HG03159 (cell line): Measurements from ENCODE around the gene ACKR2.

Experiments used
- ATAC-seq: cut with Tn5 transposase; IDR thresholded peaks from one replicate; pipeline ENCODE4 v1.9.1; 2021; ENCODE audit warnings: mild to moderate bottlenecking, moderate library complexity; ENCODE audit not compliant: unreplicated experiment

Gene ACKR2, protein sequence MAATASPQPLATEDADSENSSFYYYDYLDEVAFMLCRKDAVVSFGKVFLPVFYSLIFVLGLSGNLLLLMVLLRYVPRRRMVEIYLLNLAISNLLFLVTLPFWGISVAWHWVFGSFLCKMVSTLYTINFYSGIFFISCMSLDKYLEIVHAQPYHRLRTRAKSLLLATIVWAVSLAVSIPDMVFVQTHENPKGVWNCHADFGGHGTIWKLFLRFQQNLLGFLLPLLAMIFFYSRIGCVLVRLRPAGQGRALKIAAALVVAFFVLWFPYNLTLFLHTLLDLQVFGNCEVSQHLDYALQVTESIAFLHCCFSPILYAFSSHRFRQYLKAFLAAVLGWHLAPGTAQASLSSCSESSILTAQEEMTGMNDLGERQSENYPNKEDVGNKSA

DNA sequence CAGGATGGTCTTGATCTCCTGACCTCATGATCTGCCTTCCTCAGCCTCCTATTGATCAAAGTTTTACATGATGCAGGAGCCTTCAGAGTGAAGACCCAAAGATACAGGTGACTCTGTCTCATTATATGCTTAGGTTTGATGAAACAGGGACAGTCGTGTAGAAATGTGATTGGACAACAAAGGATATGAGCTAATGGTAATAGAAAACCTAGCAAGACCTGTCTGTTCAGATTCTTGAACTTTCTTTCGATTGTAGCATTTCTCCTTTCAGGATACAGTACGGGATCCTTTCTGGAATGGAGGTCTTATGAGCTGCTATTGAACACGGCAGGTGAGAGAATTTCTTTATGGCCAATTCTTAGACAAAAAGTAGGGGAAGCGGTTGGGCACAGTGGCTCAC is at the start of gene ACKR2:
Gene ACKR2 (plus strand): TSS at position 244 of the 400 bp plus-strand sequence. CDS start 55,058 bp downstream, outside the sequence.
- ATAC-seq = no peak

DNA sequence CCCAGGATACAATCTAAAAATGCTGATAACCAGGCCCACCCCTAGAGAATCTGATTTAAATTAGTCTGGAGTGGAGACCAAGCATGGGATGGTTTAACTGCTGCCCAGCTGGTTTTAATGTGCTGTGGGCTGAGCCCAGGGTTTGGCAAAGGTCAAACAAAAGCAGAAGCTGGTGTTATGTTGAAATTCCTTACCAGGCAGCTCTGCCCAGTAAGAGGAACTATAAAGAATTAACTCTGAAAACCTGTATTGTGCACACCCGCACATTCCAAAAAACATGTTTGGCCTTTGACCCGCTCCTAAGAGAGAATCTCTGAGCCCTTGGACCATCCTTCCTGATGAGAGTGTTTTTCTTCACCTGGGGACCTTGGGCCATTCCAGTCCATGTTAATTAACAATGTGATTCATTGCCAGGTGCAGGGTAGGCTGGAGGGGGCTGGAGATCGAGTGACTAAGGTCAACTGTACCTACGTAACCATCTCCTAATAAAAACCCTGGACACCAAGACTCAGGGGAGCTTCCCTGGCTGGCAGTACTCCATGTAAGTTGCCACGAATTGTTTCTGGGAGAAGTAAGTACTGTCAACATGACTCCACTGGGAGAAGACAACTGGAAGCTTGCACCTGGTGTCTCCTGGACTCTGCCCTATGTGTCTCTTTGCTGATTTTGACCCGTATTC is 47.1 kb upstream of the ACKR2 start:
- no peak for ATAC-seq

DNA sequence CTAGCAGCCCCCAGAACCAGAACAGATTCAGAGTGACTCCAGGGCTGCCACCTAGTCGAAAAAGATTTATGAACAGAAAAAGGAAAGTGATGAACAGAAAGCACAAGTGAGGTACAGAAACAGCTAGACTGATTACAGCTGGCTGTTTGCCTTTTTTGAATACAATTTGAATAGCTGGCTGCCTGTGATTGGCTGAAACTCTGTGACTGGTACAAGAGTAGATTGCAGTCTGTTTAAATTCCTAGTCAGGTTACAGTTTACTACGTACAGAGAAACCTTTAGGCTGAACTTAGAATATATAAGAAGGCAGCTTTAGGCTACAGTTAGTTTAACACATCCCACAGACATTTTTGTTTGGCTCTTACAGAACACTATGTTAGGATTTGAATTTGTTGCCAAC is 46.2 kb upstream of the ACKR2 start:
- ATAC-seq = no peak

DNA sequence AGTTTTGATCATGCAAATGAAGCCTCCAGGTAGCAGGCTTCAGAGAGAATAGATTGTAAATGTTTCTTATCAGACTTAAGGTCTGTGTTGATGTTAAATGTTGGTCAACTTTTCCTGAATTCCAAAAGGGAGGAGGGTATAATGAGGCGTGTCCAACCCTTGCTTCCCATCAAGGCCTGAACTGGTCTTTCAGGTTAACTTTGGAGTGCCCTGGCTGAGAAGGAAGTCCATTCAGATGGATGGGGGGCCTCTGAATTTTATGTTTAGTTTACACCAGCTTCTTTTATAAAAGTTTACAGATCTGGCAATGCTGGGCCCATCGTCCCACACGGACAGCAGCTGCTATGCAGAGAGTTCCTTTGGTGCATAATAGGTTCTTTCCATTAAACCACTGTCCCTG is 45.1 kb upstream of the ACKR2 start:
- ATAC-seq = no peak

DNA sequence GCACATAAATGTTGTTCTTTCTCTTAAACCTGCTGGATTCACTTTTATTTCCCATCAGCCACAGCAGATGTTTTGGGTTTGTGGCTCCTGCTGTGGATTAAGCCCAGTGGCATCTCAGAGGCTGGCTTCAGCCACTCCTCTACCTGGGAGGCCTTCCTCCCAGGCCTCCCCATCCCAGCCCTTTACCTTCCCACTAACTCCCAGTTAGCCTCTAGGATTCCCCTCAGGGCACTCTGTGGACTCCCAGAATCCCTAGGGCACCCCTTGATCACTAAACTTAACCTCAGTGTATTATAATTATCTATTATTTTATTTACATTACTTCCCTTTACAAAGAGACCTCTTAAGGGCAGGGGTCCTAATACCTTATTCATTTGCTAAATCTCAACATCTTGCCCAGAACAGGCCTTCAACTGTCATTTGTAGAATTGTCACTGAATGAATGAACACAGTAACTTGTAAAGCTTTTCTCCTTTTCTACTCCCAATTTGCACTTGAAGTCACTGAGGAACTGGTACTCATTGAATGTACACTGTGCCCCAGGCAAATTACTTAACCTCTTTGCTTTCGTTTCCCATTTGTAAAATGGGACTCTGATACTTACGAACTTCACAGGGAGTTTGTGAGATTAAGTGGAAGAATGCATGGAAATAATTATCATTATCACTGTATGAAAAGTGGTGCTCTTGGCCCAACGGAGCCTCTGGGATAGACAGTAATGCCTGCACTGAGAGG is 44.5 kb upstream of the ACKR2 start:
- no peak for ATAC-seq

DNA sequence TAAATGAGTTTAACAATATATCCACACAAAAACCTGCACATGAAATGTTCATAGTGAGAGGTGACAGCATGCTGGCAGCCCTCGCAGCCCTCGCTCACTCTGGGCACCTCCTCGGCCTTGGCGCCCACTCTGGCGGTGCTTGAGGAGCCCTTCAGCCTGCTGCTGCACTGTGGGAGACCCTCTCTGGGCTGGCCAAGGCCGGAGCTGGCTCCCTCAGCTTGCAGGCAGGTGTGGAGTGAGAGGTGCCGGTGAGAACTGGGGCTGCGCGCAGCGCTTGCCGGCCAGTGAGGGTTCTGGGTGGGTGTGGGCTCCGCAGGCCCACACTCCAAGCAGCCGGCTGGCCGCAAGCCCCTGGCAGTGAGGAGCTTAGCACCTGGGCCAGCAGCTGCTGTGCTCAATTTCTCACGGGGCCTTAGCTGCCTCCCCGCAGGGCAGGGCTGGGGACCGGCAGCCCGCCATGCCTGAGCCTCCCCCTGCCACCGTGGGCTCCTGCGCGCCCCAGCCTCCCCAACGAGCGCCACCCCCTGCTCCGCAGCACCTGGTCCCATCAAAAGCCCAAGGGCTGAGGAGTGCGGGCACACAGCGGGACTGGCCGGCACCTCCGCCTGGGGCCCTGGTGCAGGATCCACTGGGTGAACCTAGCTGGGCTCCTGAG is 39.6 kb upstream of the ACKR2 start:
- ATAC-seq = no peak

DNA sequence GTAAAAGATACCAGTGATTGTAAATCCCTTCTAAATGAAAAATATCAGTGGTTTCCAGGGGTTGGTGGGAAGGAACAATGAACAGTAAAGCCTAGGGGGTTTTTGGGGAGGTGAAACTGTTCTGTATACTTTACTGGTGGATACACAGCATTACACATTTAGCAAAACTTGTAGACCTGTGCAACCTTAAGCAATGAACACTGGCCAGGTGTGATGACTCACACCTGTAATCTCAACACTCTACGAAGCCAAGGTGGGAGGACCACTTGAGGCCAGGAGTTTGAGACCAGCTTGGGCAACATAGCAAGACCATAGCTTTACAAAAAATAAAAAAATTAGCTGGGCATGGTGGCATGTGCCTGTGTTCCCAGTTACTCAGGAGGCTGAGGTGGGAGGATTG is 38.0 kb upstream of the ACKR2 start:
- no peak for ATAC-seq

DNA sequence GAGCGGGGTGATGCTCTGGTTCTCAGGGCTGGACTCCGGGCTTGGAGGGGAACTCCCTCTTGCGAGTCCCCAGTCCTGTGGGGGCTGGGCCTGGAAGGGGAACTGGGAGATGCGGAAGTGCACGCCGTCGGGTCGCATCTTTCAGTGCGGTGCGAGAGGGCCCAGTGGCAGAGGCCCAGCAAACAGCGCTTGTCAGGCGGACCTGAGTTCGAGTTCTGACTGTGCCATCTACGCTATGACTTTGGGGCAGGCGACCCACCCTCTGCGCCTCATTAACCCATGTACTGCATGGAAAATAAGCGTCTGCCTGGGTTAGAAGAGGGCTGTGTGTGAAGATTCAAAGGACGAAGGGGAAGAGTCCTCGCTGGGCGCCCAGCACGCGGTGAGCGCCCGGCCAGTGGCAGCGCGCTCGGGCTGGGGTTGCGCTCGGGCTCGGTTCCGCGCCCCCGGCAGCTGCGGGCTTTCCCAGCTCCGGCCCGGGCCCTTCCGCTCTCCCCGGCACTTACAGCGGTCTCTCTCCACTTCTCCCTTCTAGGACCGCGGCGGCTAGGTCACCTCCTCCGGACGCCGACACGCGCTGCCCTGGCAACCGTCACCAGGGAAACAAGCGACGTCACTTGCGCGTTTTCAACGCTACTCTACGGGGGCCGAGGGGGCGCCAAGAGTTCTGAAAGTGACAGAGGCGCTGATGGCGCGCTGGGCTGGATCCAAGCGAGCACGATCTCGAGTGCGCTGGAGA is 36.4 kb upstream of the ACKR2 start, which contains the start of gene CCDC13:
Gene CCDC13 (minus strand): TSS at position 584 of the 739 bp plus-strand sequence. CDS start 14,908 bp downstream, outside the sequence.
- ATAC-seq = peak; percentile 96

DNA sequence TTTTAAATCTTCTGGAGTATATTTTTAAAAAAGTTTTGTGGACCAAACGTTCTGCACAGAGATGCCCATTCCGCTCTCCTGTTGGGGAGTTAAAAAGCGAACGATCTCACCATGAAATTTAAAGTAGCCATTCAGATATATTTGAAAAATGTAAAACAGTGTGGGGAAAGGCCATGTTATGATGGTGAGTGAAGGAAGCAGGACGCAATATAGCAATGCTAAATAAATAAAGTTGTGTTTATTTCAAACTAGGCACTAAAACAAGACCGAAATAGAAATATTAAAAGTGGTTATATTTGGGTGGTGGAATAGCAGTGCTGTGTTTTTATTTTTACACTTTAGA is 35.9 kb upstream of the ACKR2 start:
- ATAC-seq = peak; percentile 9

DNA sequence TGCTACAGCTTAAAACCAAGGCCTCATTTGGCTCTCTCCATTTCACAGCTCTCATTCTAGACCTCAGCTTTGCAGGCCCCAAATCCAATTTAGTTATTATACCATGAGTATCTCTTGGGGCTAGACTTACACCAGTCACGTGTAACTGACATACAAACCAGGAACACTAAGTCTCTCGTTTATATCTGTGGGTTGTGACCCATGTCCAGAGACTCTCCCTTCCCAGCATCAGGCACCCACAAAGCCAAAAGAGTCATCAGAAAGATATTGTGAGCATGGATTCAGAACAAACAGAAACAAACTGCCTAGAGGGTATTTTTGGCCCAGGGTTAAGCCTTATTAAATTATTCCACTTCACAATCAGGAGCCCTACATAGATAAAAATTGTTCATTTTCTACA is 30.6 kb upstream of the ACKR2 start:
- ATAC-seq = no peak

DNA sequence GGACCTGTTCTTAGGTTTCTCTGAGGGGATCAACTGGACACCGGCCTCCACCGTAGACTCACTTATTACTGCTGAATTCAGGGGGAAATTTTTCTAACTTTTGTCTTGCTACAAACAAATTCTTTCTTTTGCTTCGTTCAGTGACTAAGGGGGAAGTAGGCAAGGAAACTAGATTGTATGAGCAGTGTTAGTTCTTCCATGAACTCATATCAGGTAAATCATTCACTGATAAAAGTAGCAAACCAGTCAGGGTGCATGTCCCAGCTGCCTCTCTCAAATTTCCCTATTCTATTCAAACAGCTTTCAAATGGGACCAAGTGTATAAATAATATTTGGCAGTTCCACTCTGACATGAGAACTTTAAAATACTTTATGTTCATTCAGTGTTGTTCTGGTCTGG is 28.8 kb upstream of the ACKR2 start:
- ATAC-seq = no peak

DNA sequence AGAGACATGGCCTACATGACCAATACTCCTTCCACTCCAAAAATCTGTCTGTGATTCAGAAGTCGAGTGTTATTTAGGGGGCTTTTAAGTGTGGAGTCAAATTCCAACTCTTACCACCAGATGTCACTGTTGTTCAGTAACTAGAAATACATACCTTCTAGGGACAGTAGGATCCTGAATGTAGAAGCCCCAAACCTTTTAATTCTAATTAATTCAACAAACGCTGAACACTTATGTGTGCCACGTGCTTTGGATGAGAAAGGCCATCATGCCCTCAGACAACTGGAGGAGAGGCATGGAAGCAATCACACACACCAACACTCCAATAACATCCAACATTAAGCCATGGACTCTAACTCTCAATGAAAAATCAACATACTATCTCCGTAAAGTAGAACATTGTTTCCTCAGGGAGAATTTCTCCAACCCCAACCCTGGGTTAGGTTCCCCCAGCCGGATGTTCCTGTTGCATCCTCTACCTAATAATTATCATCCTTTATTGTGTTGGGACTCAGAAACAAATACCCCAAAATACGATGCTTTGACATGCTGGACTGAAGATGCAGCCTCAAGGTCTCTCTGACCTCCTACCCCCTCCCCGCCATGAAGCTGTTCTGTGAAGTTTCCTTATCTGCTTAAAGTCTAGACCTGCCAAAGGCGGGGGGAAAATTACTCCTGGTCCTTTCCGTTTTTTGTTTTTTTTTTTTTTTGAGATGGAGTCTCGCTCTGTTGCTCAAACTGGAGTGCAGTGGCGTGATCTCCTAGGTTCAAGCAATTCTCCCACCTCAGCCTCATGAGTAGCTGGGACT is 28.1 kb upstream of the ACKR2 start:
- ATAC-seq = peak; percentile 73

DNA sequence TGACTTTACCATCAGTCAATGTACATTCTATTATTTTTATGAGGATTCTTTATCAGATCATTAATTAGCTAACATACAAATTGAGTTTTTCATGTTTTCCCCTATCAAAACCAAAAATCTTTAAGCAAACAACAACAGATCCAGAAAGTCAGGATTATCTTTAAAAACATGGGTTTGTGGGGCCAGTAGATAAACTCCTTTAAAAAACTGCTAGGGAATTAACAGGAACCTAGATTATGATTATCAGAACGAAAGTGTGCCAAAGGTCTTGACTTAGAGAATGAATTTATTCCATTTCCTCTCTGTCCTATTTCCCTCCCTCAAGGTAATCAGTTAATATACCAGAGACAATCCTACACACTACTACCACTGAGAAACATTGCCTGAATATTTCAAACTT is 23.0 kb upstream of the ACKR2 start:
- no peak for ATAC-seq

DNA sequence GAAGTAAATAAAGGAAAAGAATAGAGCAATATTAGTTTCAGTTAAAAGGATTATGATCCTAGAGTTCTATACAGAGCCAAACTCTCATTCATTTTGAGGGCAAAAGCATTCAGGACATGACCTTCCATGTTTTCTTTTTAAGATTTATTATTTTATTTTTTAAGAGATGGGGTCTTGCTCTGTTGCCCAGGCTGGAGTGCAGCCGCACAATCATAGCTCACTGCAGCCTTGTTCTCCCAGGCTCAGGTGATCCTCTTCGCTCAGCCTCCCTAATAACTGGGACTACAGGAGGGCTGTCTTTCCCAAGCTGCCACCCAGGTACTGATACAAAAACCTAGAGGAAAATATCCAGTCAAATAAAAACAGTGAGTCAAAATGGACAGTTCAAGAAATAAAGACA is 22.6 kb upstream of the ACKR2 start:
- no peak for ATAC-seq

DNA sequence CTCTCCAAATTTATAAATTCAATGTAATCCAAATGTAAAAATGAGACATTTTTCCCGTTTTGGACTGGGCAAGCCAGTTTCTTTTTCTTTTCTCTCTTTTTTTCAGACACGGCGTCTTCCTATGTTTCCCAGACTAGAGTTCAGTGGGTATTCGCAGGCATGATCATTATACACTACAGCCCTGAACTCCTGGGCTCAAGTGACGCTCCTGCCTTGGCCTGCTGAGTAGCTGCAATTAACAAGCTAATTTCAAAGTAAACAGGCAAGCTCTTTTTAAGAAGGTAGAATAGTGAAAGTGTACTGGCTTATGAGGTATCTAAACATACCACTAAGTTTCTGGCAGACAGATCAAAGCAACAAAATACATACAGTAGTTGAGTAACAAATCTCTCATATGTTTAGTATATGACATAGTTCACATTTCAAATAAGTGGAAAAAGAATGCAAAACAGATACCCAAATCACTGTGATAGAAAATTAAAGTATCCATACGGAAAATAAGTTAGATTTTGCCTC is 18.5 kb upstream of the ACKR2 start:
- ATAC-seq = no peak

DNA sequence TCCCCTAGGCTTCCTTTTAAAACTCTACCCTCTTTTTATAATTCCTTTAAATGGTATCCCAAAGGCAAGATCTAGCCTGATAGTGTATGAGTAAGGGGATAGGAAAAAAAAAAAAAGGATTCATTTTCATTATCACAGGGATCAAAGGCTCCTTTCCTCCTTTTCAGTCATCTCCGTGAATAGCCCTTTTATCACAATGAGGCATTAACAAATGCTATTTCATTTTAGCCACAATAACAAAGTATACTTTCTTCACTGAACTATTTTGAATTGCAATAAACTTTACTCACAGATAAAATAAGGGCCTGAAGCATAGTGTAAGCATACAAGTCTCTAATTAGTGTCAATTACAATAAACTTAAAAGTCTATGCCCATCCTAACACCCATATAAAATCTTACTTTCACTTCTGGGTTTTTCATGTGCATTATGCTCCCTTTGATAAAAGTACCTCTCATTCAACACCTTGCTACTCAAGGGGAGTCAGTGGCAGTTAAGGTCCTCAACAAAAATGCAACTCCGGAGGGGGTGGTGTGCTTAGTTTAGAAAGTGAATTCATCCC is 13.5 kb upstream of the ACKR2 start:
- no peak for ATAC-seq

DNA sequence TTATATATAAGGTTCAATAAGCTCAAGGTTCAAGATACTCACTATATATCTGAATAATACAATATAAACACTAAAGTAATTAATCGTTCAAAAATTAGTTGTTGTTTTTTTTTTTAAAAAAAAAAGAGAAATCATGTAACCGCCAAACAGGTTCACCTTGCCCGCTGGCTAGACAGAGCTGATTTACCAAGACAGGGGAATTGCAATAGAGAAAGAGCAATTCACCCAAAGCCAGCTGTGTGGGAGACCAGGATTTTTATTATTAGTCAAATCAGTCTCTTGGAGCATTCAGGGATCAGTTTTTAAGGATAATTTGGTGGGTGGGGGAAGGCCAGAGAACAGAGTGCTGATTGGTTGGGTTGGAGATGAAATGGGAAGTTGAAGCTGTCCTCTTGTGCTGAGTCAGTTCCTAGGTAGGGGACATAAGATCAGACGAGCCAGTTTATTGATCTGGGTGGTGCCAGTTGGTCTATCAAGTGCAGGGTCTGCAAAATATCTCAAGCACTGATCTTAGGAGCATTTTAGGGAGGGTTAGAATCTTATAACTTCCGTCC is 12.8 kb upstream of the ACKR2 start:
- ATAC-seq = no peak

DNA sequence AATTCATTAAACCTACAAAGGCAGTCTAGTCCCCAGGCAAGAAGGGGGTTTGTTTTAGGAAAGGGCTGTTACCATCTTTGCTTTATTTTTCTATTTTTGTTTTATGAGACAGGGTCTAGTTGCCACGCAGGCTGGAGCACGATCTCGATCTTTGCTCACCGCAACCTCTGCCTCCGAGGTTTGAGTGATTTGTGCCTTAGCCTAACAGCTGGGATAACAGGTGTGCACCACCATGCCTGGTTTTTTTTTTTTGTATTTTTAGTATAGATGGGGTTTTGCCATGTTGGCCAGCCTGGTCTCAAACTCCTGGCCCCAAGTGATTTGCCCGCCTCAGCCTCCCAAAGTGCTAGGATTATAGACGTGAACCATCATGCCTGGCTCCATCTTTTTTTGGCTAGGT is 9.9 kb upstream of the ACKR2 start:
- no peak for ATAC-seq

DNA sequence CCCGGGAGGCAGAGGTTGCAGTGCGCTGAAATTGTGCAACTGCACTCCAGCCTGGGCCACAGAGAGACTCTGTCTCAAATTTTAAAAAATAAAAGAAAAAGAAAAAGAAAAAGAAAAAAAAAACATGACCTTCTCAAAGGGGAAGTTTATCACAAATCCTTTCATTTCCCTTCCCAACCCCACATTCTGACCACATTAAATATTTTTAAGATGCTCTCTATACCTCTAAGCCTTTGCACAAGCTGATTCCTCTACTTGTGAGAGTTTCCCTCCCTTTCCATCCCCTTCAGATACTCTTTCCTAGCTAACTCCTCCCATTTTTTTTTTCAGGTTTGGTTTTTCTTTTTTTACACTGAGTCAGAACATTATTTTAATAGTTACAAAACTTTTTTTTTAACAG is 9.0 kb upstream of the ACKR2 start:
- ATAC-seq = no peak
